Umbilical cord (tissue), 2 donors: Measurements from ENCODE around the gene LONP1. TPM values are rescaled to one million over a fixed set of nuclear protein-coding genes. Genes with fewer than 3 reads are reported as not detected.

Experiments
- DNase-seq: peaks from one replicate; pipeline ENCODE4 v3.0.0-alpha.2; 2015; ENCODE audit warnings: low spot score
- total RNA-seq: library from RNA; depleted of rRNA; stranded (reverse); fragments of >200 nt; gene quantifications from one replicate; pipeline ENCODE4 v1.2.3, GENCODE V29; 2014; ENCODE audit warnings: low replicate concordance; ENCODE audit not compliant: insufficient read depth

The LONP1 gene
- total RNA-seq, 1 donor from 2014 or later = 32.5 TPM

GRCh38 chr19:5655412-5655811, 64.5 kb downstream of the LONP1 start:
- DNase-seq = no peak

DNA sequence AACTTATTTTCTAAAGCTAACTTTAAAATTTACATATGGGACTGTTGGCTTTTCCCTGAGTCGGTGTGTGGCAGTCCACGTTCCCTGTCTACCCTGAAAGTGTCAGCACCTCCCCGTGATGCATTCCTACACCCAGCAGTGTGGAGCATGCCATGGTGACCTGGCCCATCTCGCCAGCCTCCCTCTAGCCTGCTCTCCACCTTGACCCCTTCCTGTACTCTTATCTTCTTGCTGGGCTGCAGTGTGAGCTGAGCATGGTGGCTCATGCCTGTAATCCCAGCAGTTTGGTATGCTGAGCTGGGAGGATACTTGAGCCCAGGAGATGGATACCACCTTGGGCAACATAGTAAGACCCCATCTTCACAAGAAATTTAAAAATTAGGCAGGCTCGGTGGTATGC, 65.0 kb downstream of the LONP1 start:
- no peak for DNase-seq

DNA sequence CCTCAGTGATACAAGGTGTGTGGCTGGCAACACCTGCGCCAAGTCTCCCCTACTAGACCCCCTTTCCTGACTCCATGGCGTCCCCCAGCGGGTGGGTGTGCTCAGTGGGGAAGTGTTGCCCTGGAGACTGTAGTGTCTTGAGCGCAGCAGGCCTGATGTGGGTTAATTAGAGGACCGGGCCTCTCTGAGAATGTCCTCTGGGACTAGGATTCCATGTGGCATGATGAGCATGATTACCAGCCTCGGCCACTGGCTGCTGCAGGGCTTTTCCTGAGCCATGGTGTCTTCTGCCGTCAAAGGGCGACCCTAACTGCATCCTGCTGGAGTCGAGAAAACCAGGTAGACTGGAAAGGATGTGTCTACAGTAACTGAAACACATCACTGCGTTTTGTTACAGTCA, 67.7 kb downstream of the LONP1 start:
- no peak for DNase-seq

- no peak for DNase-seq
Measured at GRCh38 chr19:5651361-5651760, 68.6 kb downstream of the LONP1 start.

DNA sequence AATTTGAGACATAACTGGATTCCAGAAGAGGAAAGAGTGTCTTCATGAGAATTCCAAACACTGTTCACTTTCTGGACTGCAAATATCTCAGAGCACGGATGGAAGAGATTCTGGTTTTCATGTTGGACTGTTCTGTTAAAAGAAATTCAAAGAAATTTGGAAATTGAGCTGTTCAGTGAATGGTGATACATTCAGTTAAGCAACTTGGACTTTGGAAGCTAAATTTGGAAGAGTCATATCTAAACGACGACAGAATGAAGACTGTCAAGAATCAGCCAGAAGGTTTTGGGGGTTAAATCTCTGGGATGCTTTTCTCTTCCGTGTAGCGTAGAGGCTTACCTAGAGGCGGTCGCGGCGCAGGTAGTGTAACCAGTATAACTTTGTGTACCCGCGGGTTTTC, 71.5 kb downstream of the LONP1 start:
- no peak for DNase-seq

- no peak for DNase-seq
Measured at GRCh38 chr19:5646703-5647102, 73.2 kb downstream of the LONP1 start.

DNA sequence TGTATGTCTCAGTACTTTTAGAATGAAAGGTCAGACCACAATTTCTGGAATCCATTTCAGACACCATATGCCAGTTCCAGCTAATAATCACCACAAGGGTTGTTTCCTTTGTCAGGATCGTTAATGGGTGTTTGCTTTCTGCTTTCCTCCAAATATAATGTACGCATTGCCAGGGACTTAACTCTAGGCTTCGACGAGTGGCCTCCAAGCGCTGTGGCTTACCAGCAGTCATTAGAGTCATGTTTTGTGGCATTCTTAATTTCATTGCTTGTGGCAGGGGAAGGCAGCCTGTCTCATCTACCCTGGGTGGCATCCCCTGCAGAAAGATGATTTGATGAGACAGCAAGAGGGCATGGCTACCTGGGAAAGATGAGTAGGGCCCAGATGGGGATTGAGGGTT, 74.5 kb downstream of the LONP1 start:
- no peak for DNase-seq

- no peak for DNase-seq
Measured at GRCh38 chr19:5644037-5644436, 75.9 kb downstream of the LONP1 start.

DNA sequence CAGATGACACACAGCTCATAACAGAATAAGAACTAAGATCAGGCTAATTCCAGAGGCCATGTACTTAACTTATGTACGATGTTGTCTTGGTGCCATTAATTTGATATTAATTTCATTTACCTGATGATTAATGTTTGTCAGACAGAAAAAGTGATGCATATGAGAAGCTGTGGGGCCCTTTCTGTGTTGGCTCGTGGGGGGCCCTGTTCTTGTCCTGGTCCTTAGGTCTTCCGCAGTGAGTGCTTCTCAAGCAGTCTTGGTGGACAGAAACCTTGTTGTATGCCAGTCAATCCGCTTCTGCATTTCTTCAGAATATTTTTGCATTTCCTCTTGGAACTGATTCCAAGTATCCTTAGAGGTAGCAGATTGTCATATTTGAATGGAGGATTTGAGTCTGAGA, 76.9 kb downstream of the LONP1 start:
- DNase-seq = no peak

- DNase-seq = no peak
Measured at GRCh38 chr19:5642204-5642603, 77.7 kb downstream of the LONP1 start.

Other genes starting within 250 kb of the LONP1 start
- gene TINCR, start 152.2 kb downstream of the LONP1 start, total RNA-seq = 4.8 TPM
- 34.7 TPM for gene SAFB2, start 97.4 kb downstream of the LONP1 start, total RNA-seq
- 43.1 TPM for gene SAFB, start 97.1 kb downstream of the LONP1 start, total RNA-seq
- gene MICOS13, start 39.6 kb downstream of the LONP1 start, total RNA-seq = 18.8 TPM
- 14.9 TPM for gene HSD11B1L, start 39.1 kb downstream of the LONP1 start, total RNA-seq
- 530 TPM for gene RPL36, start 29.9 kb downstream of the LONP1 start, total RNA-seq
- gene CATSPERD, start 491 bp upstream of the LONP1 start, total RNA-seq = not detected
- gene PRR22, start 64.6 kb upstream of the LONP1 start, total RNA-seq = 3.4 TPM
- 164 TPM for gene DUS3L, start 71.0 kb upstream of the LONP1 start, total RNA-seq
- 0.72 TPM for gene NRTN, start 84.9 kb upstream of the LONP1 start, total RNA-seq
- 1.7 TPM for gene FUT6, start 119.6 kb upstream of the LONP1 start, total RNA-seq
- gene FUT3, start 131.3 kb upstream of the LONP1 start, total RNA-seq = 4.8 TPM
- gene FUT5, start 150.4 kb upstream of the LONP1 start, total RNA-seq = not detected
- gene NDUFA11, start 183.6 kb upstream of the LONP1 start, total RNA-seq = 245 TPM
- 9.1 TPM for gene VMAC, start 184.7 kb upstream of the LONP1 start, total RNA-seq
- gene CAPS, start 194.1 kb upstream of the LONP1 start, total RNA-seq = 30.8 TPM